DMS53 treated with DMSO at 0.1 percent for 48 hours (cell line): ENCODE measurements around the gene ALG3.

Source experiments
- DNase-seq: peaks from one replicate; lab custom pipeline; 2025; ENCODE audit not compliant: unreplicated experiment; lab: John Stamatoyannopoulos, UW

Gene ALG3

GRCh38 chr3:184260724-184261269 lies 12.0 kb upstream of the ALG3 start:
- no peak for DNase-seq

- no peak for DNase-seq
Measured at GRCh38 chr3:184259878-184260723, 11.3 kb upstream of the ALG3 start.

- DNase-seq = no peak
Measured at GRCh38 chr3:184259396-184259877, 10.7 kb upstream of the ALG3 start.

GRCh38 chr3:184258926-184259325 lies 10.2 kb upstream of the ALG3 start:
- DNase-seq = no peak

GRCh38 chr3:184257083-184257915 lies 8.5 kb upstream of the ALG3 start:
- no peak for DNase-seq

- no peak for DNase-seq
Measured at GRCh38 chr3:184255291-184256039, 6.7 kb upstream of the ALG3 start.

- DNase-seq = peak; percentile 83
Measured at GRCh38 chr3:184250167-184250828, 1.5 kb upstream of the ALG3 start.

- DNase-seq = peak; percentile 92
Measured at GRCh38 chr3:184249412-184250166, 827 bp upstream of the ALG3 start, which contains the start of gene EEF1AKMT4. Gene EEF1AKMT4 (plus strand): TSS chr3:184249672. CDS start chr3:184249695, 23 bp downstream.

- DNase-seq = no peak
Measured at GRCh38 chr3:184242297-184242685, 6.5 kb downstream of the ALG3 start.

GRCh38 chr3:184241447-184242296 lies 7.1 kb downstream of the ALG3 start:
- DNase-seq = peak; percentile 76

GRCh38 chr3:184241141-184241446 lies 7.7 kb downstream of the ALG3 start:
- no peak for DNase-seq

- DNase-seq = no peak
Measured at GRCh38 chr3:184240384-184241140, 8.2 kb downstream of the ALG3 start.

GRCh38 chr3:184239708-184240107 lies 9.1 kb downstream of the ALG3 start:
- no peak for DNase-seq

- DNase-seq = no peak
Measured at GRCh38 chr3:184239221-184239620, 9.5 kb downstream of the ALG3 start.

GRCh38 chr3:184238246-184238818 lies 10.4 kb downstream of the ALG3 start:
- no peak for DNase-seq

GRCh38 chr3:184237807-184238206 lies 11.0 kb downstream of the ALG3 start:
- no peak for DNase-seq

- DNase-seq = no peak
Measured at GRCh38 chr3:184237211-184237610, 11.6 kb downstream of the ALG3 start.

GRCh38 chr3:184236636-184237035 lies 12.1 kb downstream of the ALG3 start:
- DNase-seq = no peak
